HG02798 (cell line): ENCODE data around the gene GSG1L.
"Not testable (repeated sequence)": the region's sequence is repeated elsewhere in the genome, so short reads cannot be mapped to it uniquely, and the experiment has no call there.

Source experiments
- ATAC-seq: cut with Tn5 transposase; IDR thresholded peaks from one replicate; pipeline ENCODE4 v1.9.1; 2021; ENCODE audit warnings: mild to moderate bottlenecking; ENCODE audit not compliant: unreplicated experiment, poor library complexity

GSG1L gene

DNA sequence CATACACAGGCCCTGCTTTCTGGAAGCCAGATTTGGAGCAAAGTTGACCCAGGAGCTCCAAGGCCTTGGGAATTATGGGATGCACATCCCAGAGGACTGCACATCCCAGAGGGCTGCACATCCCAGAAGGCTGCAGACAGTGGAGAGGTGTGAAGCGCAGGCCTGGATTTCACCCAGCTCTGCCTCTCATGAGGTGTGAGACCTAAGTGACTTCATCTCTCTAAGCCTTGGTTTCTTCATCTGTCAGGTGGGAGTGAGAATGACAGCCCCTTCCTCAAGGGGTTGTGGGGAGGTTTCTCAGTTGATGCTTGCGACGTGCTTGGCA, 102.3 kb downstream of the GSG1L start:
- no peak for ATAC-seq

DNA sequence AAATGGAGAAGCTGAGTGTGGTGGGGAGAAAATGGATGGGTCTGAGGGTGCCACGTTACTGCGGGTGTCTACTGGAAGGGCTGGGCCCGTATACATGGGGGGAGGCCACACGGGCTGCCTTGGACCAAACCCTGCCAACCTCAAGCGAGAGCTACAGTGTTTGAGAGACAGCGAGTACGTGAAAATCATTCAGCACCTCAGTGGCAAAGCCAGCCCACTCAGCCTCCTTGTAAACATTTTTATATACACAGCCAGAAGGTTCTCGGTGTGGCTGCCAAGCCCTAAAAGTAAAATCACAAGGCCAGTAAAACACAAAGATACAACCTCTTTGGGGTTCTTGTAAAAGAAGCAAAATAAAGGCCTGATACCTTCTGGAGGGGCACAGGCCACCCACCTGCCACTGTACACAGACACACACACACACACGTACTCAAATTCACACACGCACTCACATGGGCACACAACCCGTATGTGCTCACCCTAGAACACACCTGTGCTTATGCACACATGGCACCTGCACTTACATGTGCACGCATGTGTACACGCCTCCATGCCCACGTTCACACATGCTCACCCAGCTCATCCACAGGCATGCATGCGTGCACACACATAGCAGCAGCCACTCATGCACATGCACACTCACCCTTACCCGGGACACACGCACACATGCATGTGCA, 102.8 kb downstream of the GSG1L start:
- ATAC-seq = no peak

DNA sequence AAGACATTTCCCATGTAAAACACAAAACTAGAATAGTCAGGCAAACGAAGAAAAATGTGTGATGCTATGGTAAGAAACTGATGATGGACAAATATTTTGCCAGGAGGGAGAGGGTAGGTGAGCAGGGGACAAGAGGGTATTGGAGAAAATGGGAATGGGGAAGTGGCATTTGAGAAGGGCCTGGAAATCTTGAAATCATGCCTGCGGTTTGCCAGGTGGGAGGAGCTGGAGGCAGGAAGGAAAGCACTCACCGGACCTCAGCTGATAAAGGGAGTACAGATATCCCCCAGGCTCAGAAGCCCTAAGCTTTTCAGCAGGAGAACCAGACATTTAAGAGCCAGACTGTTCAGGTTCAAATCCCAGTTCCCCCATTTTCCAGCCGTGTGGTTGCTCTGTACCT, 103.6 kb downstream of the GSG1L start:
- ATAC-seq = no peak

DNA sequence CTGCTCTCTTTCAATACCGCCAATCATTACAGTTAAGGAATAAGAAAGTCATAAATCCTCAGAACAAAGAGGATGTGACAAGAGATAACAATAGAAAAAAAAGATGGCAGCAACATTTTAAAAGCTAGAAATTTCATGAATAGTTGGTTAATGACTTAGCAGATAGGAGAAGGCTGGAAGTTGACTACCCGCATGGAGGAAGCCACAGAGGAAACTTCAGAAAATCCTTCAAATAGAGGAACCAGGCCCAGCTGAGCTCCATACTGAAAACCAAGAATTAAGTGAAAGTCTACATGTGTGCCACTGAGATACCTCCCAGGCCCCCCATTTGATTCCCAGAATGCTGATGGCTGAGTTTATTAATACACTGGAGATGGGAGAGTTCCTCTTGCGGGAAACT, 109.3 kb downstream of the GSG1L start:
- ATAC-seq = no peak

DNA sequence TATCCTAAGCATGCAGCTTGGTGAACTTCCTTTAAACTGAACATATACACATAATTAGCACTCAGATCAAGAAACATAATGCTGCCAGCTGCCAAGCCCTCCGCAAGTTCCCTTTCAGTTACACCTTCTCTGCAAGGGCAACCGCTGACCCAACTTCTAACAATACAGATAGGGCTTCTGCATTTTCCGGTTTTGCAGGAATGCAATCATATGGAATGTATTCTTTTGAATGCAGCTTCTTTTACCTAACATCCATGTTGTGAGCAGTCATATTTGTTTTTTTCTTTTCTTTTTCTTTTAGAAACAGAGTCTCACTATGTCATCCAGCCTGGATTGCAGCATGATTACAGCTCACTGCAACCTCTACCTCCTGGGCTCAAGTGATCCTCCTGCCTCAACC, 110.7 kb downstream of the GSG1L start:
- no peak for ATAC-seq

DNA sequence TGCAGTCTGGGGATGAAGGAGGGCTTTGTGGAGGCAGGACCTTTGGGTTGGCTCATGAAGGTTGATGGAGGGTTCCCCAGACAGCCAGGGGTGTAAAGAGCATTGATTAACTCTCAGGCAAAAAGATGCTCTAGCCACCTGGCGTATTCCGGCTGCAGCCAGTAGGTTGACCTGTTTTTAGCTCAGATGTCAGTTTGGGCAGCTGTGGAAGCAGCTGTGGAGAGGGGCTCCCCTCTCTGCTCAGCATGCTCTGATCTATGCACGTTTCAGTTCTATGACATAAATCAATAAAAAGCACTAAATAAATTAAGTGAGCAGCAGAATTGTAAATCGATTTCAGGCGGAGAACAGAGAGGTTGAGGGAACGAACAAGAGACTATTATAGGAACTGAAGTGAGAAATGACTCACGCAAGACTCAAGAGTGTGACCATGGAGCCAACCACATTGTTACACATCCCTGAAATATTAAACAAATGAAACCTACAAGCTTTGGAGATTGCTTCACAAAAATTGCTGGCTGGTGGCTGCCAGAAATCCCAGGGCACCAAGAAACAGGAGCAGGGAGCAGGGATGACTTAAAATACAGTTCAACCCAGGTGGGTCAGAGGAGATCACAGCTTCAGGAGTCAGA, 111.9 kb downstream of the GSG1L start:
- no peak for ATAC-seq

DNA sequence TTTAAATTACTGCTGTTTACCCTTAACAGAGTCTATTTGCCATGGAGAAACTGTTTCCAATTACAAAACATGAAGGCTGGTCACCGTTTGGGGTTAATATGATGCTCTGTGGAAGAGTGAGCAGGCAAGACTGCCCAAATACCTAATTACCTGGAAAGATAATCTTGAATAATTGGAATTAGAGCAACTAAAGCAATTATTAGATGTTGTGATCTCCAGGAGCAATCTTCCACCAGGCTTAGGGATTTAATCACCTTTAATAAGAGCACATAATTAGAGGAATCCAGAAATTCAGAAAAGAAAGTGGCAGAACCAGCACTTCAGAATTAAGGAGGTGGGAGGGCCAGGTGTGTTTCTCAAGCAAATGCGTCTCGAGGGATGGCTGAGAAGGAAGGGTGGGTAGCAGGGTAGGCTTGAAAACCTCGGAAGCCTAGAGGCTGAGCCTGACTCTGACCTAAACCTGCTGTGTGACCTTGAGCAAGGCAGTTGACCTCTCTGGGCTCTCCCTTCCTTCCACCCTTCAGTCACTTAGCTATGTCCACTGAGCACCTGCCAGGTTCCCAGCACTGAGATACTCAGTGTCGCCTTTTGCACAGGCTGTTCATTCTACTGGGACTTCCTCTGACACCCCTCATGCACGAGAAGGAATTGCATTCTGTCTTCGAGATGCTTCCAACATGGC, 113.2 kb downstream of the GSG1L start:
- no peak for ATAC-seq

DNA sequence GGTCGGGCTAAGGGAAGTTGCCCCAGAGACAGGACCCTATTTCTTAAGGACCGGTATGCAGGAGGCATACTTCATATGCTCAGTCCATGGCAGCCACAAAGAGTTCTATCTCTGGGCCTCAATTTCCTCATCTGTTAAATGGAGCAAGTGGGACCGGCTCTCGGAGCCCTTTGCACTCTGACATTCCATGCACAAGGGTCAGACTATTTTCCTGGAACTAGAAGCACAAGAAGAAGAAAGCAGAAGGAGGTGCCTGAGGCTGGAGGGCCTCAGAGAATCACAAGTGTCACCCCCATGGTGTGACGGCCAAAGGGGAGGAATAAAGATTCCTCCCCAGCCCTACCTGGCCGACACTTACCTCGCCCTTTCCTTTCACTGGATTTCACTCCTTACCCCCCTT, 115.8 kb downstream of the GSG1L start:
- no peak for ATAC-seq

DNA sequence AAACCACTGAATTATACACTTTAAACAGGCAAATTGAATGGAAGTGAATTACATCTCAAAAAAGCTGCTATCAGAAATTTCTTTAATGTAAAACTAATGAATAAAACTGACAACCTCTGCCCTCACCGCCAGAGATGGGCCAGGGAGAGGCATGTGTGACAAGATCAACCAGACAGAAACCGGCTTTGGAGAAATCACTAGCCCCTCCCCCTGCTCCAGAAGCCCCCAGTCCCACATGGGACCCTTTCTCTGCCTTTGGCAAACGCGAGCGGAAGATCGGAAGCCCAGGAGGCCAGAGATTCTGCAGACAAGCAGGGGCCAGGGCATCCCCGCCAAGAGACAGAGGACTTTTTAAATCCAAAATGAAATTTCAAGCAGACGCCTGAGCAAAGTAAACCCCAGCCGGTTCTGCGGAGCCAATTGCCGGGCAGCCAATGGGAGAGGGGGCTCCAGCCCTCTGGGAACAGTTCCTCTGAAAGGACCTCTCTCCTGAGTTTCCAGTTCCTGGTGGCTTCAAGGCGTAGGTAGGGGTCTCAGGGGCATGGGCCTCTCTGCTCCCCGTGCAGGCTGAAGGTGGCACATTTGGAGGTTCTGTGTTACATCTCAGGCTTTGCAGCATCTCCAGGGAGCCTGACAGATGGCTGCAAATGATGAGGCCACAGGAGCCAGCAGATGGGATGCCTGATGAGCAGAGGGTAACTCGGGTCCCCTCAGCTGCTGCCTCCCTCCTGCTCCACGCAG, 118.1 kb downstream of the GSG1L start:
- ATAC-seq = no peak

DNA sequence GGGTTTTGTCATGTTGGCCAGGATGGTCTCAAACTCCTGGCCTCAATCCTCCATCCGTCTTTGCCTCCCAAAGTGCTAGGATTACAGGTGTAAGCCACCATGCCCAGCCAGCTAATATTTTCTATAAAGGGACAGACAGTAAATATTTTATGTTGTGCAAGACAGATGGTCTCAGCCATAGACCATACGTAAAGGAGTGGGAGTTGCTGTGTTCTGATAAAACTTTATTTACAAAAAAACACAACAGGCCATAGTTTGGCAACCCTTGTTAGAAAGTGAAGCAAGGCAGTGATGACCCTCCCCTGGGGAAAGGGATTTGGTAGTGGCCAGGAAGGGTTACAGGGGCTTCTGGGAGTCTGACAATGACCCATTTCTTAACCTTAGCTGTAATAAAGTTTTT, 119.7 kb downstream of the GSG1L start:
- ATAC-seq = no peak

DNA sequence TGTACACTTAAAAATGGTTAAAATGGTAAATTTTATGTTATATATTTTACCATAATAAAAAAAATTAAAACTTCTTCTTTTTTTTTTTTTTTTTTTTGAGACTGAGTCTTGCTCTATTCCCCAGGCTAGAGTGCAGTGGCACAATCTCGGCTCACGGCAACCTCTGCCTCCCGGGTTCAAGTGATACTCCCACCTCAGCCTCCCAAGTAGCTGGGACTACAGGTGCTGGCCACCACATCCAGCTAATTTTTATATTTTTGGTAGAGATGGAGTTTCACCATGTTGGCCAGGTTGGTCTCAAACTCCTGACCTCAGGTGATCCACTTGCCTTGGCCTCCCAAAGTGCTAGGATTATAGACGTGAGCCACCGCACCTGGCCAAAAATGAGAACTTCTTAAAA, 121.4 kb downstream of the GSG1L start:
- not testable (repeated sequence) for ATAC-seq

DNA sequence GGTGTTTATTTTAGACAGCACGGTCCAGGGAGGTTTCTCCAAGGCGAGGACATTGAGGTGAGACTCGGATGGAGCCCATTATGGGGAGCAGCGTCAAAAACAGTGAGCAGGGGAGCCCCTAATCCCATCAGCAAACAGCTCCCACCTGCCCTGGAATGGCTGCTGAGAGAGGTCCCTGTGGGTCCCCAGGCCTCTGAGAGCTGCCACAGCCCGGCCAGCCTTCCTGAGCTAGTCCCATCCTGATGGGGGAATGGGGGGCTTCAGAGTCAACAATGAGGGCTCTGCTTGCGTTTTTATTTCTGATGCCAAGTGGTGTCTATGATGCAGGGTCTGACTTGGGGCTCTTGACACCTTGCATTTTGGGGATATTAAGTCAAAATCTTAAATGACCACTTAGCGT, 128.4 kb downstream of the GSG1L start:
- no peak for ATAC-seq

DNA sequence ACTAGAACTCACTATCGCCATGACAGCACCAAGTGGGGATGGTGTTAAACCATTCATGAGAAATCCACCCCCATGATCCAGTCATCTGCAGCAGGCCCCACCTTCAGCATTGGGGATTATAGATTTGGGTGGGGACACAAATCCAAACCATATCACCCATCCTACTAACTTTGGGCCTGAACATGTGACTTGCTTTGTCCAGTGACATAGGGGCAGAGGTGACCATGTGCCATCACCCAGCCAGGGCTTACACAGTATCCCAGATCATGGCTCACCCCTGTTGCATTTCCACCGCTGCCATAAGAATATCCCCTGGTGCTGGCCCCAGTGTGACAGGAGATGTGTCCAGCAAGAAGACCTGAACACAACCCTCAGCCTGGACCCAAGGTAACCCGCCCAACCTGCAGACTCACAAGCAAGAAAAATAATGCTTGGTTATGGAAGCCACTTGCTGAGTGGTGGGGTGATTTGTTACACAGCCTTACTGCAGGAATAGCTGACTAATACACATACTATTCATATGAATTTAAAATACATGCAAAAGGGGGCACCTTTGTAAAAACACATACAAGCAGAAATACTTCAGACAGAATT, 130.9 kb downstream of the GSG1L start:
- ATAC-seq = no peak

DNA sequence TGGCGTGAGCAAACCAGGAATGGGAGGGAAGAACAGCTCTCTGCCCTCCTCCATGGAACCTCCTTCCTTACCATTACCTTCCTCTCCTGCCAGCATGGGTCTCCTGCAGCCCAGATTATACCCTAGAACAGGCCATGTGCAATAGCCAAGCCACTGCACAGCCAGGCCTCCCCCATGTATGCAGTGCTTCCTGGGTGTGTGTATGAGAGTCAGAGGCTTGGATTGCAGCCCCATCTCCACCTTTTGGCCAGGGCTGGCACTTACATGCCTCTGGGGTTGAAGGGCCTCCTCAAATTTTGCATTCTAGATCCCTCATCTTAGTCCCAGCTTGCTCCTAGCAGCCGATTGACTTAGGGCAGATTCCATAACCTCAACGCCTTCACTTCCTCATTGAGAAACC, 133.7 kb downstream of the GSG1L start:
- no peak for ATAC-seq

DNA sequence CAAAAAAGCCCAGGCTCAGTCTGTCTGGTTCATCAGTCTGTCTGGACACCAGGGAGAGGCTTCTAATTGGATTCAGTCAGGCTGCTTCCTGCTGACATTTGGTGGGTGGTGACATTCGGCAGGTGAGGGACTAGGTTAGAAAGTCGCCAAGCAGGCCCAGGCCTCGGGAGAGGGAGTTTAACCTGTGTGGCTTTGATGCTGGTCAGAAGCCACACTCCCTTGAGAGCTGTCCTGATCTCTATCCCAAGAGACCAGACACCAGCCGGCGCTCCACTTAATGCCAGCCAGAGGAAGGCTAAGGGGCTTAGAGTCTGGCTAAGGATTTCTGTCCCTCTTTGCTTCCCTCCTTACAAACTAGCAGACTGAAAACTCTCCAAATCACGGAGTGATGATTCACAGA, 135.0 kb downstream of the GSG1L start:
- no peak for ATAC-seq

DNA sequence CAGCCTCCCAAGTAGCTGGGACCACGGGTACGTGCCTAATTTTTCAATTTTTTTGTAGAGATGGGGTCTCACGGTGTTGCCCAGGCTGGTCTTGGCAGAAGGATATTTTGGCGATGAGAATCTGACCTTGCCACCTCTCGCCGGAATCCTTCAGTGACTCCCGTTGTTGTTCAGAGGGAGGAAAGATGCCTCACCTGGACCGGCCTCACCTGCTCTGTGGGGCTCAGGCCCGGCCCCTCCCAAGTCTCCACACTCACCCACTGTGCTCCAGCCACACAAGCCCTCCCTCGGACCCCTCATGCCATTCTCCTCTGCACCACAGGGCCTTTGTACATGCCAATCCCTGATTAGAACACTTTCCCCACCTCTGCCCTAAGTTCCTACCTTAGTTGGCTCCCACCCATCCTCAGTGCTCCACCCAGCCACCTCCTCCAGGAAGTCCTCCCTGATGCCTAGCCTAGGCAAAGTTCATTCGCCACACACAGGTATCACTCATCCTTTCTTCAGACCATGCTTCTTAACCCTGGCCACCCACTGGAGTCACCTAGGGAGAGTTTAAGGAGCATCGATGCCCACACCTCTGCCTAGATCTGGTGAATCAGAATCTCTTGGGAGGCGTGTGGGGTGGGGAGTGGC, 136.1 kb downstream of the GSG1L start:
- ATAC-seq = no peak

DNA sequence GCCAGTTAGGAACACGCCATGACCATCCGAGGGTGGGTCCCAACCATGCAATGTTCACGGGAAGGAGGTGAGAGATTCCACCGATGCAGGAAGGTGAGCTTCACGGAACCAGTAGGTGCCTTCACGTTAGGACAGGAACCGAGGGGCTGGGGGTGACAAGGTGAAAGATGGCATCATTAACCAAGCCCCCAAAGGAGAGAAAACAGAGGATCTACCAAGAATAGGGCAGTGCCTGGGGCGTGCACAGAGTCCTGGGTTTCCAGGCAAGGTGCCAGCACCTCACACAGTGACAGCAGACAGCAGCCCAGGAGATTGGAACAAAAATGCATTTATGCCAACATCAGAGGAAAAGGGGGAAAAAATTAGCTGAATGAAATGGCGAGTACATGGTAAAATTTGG, 137.9 kb downstream of the GSG1L start:
- no peak for ATAC-seq

DNA sequence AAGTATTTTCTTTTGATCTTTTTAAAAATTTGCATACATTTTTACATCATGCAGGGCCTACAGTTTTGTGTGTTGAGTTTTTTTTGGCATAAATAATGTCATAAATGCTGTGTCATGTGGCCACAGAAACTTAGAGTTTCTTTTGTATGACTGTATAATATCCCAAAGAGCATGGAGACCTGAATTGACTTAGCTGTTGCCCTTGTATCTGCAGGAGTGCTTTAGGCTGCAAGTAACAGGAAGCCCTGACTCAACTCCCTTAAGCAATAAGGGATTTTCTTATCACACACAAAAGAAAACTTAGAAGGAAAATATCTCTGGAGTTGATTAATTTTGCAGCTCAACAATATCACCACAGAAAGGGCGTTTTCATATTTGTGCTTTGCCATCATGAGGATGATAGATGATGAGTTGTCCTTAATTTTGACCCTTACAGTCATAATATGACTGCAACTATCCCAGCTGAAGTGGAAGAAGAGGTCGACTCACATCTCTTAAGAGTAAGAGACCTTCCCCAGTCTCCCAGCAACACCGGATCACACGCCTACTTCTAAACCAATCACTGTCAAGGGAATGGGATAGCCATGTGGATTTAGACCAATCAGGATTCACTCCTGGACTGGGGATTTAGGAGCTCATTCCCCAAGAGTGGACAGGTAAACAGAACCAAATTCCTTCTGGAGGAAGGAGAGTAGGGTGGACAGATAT, 138.9 kb downstream of the GSG1L start:
- ATAC-seq = no peak

DNA sequence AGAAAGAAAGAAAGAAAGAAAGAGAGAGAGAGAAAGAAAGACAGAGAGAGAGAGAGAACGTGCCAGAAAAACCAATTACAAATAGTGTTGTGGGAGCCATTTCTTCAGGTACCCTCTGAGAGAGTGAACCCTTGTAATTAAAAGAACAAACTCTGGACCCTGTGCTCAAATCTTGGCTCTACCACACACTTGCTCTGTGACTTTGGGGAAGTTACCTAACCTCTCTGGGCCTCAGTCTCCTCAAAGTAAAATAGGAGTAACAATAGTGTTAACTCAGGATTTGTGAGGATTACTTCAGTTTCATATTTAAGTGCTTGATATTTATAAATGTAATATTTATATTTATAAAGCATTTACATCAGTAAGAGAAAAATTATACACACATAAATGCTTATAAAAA, 139.8 kb downstream of the GSG1L start:
- no peak for ATAC-seq

DNA sequence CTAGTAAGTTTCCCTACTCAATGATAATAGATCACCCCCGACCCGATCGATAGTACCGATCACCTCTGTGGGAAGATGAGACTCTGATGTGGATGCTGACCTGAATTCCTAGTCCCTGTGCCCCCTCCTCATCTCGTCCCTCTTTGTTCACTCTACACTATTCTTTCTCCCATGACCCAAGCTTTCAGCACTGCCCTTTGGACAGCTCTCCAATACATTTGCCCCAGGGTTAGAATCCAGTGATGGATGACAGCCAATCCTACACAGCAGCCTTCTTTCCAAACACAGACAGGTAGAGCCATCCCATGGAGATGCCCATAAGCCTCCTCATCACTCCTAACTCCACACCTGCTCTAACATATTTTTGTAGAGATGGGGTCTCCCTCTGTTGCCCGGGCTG, 141.1 kb downstream of the GSG1L start:
- ATAC-seq = no peak
